GM19467 (cell line): ENCODE measurements around the gene ZNF367.

ENCODE experiments used
- ATAC-seq: cut with Tn5 transposase; IDR thresholded peaks from one replicate; pipeline ENCODE4 v1.9.1; 2021; ENCODE audit warnings: mild to moderate bottlenecking, moderate library complexity; ENCODE audit not compliant: unreplicated experiment

ZNF367 gene

GRCh38 chr9:96418083-96418919 lies at the start of gene ZNF367:
ZNF367 (minus strand) TSS chr9:96418370; CDS start chr9:96418032, 338 bp downstream.
- ATAC-seq = peak; percentile 53

GRCh38 chr9:96467784-96468183 lies 49.6 kb upstream of the ZNF367 start:
- ATAC-seq = no peak

- no peak for ATAC-seq
Measured at GRCh38 chr9:96464426-96464825, 46.3 kb upstream of the ZNF367 start.

GRCh38 chr9:96462541-96462940 lies 44.4 kb upstream of the ZNF367 start:
- ATAC-seq = no peak

GRCh38 chr9:96461336-96461735 lies 43.2 kb upstream of the ZNF367 start:
- ATAC-seq = no peak

GRCh38 chr9:96460882-96461281 lies 42.7 kb upstream of the ZNF367 start:
- ATAC-seq = no peak

GRCh38 chr9:96460470-96460869 lies 42.3 kb upstream of the ZNF367 start:
- ATAC-seq = no peak

GRCh38 chr9:96459268-96460007 lies 41.3 kb upstream of the ZNF367 start:
- ATAC-seq = no peak

- ATAC-seq = no peak
Measured at GRCh38 chr9:96458226-96458625, 40.1 kb upstream of the ZNF367 start.

- no peak for ATAC-seq
Measured at GRCh38 chr9:96457266-96457665, 39.1 kb upstream of the ZNF367 start.

GRCh38 chr9:96453625-96454024 lies 35.5 kb upstream of the ZNF367 start:
- ATAC-seq = no peak

GRCh38 chr9:96450613-96451528 lies 32.7 kb upstream of the ZNF367 start:
- no peak for ATAC-seq

GRCh38 chr9:96449845-96450612 lies 31.9 kb upstream of the ZNF367 start, which contains the start of gene HABP4:
HABP4 (plus strand) TSS chr9:96450169; CDS start chr9:96450280, 111 bp downstream.
- peak; percentile 97 for ATAC-seq

- ATAC-seq = peak; percentile 16
Measured at GRCh38 chr9:96449523-96449844, 31.3 kb upstream of the ZNF367 start.

GRCh38 chr9:96448546-96449170 lies 30.5 kb upstream of the ZNF367 start:
- ATAC-seq = no peak

- ATAC-seq = no peak
Measured at GRCh38 chr9:96447406-96447805, 29.2 kb upstream of the ZNF367 start.

- no peak for ATAC-seq
Measured at GRCh38 chr9:96442491-96442890, 24.3 kb upstream of the ZNF367 start.

GRCh38 chr9:96441798-96442445 lies 23.8 kb upstream of the ZNF367 start:
- ATAC-seq = no peak

- ATAC-seq = no peak
Measured at GRCh38 chr9:96440671-96441199, 22.6 kb upstream of the ZNF367 start.
